K562 (cell line): ENCODE results near the gene IMPA2. TPM values are rescaled to one million over a fixed set of nuclear protein-coding genes. Genes with fewer than 3 reads are reported as not detected.

Experiments used
- BDP1 ChIP-seq: IDR thresholded peaks from 3 replicates; pipeline ENCODE4 v1.6.1; 2011; ENCODE audit not compliant: insufficient read length, insufficient read depth
- FOXK1 ChIP-seq: sonication (generic); formaldehyde crosslinking; IDR thresholded peaks from 2 replicates; pipeline ENCODE4 v1.8.0; 2022; ENCODE audit warnings: missing genetic modification reagents, mild to moderate bottlenecking, borderline replicate concordance
- PHF21A ChIP-seq: fragments of 450-650 bp; IDR thresholded peaks from 2 replicates; pipeline ENCODE4 v1.6.1; 2017; ENCODE audit warnings: low read depth, borderline replicate concordance
- PML ChIP-seq: IDR thresholded peaks from 2 replicates; pipeline ENCODE4 v1.6.1; 2012; ENCODE audit warnings: low read length, inconsistent platforms
- PTBP1 ChIP-seq: fragments of 200-400 bp; formaldehyde crosslinking; IDR thresholded peaks from 2 replicates; pipeline ENCODE4 v1.6.1; 2017; ENCODE audit warnings: low read depth, low read length
- RBM22 ChIP-seq: fragments of 200-400 bp; formaldehyde crosslinking; IDR thresholded peaks from 2 replicates; pipeline ENCODE4 v1.6.1; 2018; ENCODE audit warnings: low read length, low read depth; ENCODE audit not compliant: poor library complexity, severe bottlenecking
- REST ChIP-seq, 2 experiments: fragments of 450-650 bp; formaldehyde crosslinking in 1 of 2; IDR thresholded peaks; 2 replicates each; pipeline versions ENCODE4 v1.4.0 to v1.6.1; 2014 to 2020; ENCODE audit warnings: mild to moderate bottlenecking in 2 of 2, borderline replicate concordance in 1 of 2, low read depth in 1 of 2
- polyA plus RNA-seq, 8 experiments: library from polyadenylated mRNA; depleted of rRNA in 4 of 8; stranded (reverse) in 5 of 8; unstranded in 3 of 8; fragments of >200 nt; fragmentation: Nextera tagmentation in 2 of 8; fragmentation: Illumina TruSeq in 1 of 8; extraction: Ambion mirVana in 2 of 8; extraction: Trizol in 1 of 8; gene quantifications; 2 replicates each; pipeline versions ENCODE4 v1.2.1 to v1.2.3, GENCODE V29; 2011 to 2014; ENCODE audit warnings: inconsistent platforms in 1 of 8, missing spikeins in 1 of 8
- total RNA-seq, 7 experiments: library from RNA; depleted of rRNA in 6 of 7; stranded (reverse); fragments of >200 nt in 6 of 7; fragmentation: Illumina TruSeq in 2 of 7; extraction: Trizol in 2 of 7; gene quantifications; 2 replicates each; pipeline versions ENCODE4 v1.2.1 to v1.2.3, GENCODE V29; 2011 to 2021; ENCODE audit warnings: low replicate concordance in 1 of 7
- TF ChIP-seq, protein P1 (sequence below): IDR thresholded peaks from 2 replicates; pipeline ENCODE4 v1.6.1; 2012; ENCODE audit warnings: low read depth, low read length, improper control_type of control experiment, borderline replicate concordance
- TF ChIP-seq, protein P2 (sequence below): fragments of 450-650 bp; IDR thresholded peaks from 2 replicates; pipeline ENCODE4 v1.6.1; 2016; ENCODE audit warnings: mild to moderate bottlenecking
- TF ChIP-seq, protein P3 (sequence below), 3 experiments: IDR thresholded peaks in 2 of 3; conservative IDR thresholded peaks in 1 of 3; 2 replicates each; pipeline ENCODE4 v1.5.1; 2011 to 2012; ENCODE audit warnings: low read length in 3 of 3, mild to moderate bottlenecking in 3 of 3, control low read depth in 2 of 3, improper control_type of control experiment in 1 of 3, inconsistent platforms in 1 of 3, low read depth in 1 of 3, mixed read lengths in 1 of 3, moderate library complexity in 1 of 3; ENCODE audit not compliant: insufficient read depth in 2 of 3

Gene IMPA2
- total and polyA plus RNA-seq, 9 of the 15 experiments (the other 6 are each of a cell fraction or from before 2014, with no cell fraction given) = 0.62 to 11.3 (median 5.7) TPM

- TF ChIP-seq PHF21A (no peak), FOXK1 (CRISPR knock-in tag) (no peak), REST (IDR thresholded peaks at IDR 0.05; ENCODE audit: borderline replicate concordance) (peak; percentile 93), REST (CRISPR knock-in tag; IDR thresholded peaks at IDR 0.05; ENCODE audit: low read depth) (no peak), PML (no peak), RBM22 (no peak), PTBP1 (no peak), BDP1 (no peak)
- TF ChIP-seq, protein P1, sequence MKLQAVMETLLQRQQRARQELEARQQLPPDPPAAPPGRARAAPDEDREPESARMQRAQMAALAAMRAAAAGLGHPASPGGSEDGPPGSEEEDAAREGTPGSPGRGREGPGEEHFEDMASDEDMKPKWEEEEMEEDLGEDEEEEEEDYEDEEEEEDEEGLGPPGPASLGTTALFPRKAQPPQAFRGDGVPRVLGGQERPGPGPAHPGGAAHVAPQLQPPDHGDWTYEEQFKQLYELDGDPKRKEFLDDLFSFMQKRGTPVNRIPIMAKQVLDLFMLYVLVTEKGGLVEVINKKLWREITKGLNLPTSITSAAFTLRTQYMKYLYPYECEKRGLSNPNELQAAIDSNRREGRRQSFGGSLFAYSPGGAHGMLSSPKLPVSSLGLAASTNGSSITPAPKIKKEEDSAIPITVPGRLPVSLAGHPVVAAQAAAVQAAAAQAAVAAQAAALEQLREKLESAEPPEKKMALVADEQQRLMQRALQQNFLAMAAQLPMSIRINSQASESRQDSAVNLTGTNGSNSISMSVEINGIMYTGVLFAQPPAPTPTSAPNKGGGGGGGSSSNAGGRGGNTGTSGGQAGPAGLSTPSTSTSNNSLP = peak; percentile 91
- TF ChIP-seq, protein P2, sequence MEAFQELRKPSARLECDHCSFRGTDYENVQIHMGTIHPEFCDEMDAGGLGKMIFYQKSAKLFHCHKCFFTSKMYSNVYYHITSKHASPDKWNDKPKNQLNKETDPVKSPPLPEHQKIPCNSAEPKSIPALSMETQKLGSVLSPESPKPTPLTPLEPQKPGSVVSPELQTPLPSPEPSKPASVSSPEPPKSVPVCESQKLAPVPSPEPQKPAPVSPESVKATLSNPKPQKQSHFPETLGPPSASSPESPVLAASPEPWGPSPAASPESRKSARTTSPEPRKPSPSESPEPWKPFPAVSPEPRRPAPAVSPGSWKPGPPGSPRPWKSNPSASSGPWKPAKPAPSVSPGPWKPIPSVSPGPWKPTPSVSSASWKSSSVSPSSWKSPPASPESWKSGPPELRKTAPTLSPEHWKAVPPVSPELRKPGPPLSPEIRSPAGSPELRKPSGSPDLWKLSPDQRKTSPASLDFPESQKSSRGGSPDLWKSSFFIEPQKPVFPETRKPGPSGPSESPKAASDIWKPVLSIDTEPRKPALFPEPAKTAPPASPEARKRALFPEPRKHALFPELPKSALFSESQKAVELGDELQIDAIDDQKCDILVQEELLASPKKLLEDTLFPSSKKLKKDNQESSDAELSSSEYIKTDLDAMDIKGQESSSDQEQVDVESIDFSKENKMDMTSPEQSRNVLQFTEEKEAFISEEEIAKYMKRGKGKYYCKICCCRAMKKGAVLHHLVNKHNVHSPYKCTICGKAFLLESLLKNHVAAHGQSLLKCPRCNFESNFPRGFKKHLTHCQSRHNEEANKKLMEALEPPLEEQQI = no peak
- TF ChIP-seq, protein P3, sequence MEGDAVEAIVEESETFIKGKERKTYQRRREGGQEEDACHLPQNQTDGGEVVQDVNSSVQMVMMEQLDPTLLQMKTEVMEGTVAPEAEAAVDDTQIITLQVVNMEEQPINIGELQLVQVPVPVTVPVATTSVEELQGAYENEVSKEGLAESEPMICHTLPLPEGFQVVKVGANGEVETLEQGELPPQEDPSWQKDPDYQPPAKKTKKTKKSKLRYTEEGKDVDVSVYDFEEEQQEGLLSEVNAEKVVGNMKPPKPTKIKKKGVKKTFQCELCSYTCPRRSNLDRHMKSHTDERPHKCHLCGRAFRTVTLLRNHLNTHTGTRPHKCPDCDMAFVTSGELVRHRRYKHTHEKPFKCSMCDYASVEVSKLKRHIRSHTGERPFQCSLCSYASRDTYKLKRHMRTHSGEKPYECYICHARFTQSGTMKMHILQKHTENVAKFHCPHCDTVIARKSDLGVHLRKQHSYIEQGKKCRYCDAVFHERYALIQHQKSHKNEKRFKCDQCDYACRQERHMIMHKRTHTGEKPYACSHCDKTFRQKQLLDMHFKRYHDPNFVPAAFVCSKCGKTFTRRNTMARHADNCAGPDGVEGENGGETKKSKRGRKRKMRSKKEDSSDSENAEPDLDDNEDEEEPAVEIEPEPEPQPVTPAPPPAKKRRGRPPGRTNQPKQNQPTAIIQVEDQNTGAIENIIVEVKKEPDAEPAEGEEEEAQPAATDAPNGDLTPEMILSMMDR (IDR thresholded peaks at IDR 0.05 in 2 of 3, conservative IDR thresholded peaks at IDR 0.05 in 1 of 3; ENCODE audit: insufficient read depth in 2 of 3, low read depth in 1 of 3, low read length in 3 of 3) = peak; percentile 77 to 89 (median 80)
Measured at GRCh38 chr18:11937874-11938478, 43.3 kb upstream of the IMPA2 start (continued).
